HepG2 (cell line): ENCODE results near the gene CES5A. TPM values are rescaled to one million over a fixed set of nuclear protein-coding genes. Genes with fewer than 3 reads are reported as not detected.

Experiments
- ATAC-seq: fragments of 200-7000 bp; cut with Tn5 transposase; 3 replicates; pipeline ENCODE4 v1.9.1; 2020; ENCODE audit warnings: mild to moderate bottlenecking, moderate library complexity
- BruUV-seq: library from RNA; stranded (reverse); fragments of 400-500 nt; replicated peaks from 2 replicates; lab custom pipeline; 2021; lab: Mats Ljungman, UMichigan
- CTCF ChIA-PET: fragments of 300-600 bp; formaldehyde crosslinking; extraction: SDS; loops from one replicate; lab custom pipeline; 2021; ENCODE audit warnings: low total read pairs, inconsistent platforms, low intra/inter-chr PET ratio; lab: Yijun Ruan, JAX
- POLR2A ChIA-PET: fragments of 350-600 bp; sonication (Branson Sonifier 250); formaldehyde crosslinking; loops from one replicate; lab custom pipeline; 2020; ENCODE audit warnings: antibody characterized with exemption, inconsistent platforms; lab: Yijun Ruan, JAX
- DNase-seq: peaks from one replicate; pipeline ENCODE4 v3.0.0-alpha.2; 2015; ENCODE audit warnings: low spot score
- FAIRE-seq: peaks from 3 replicates; lab custom pipeline; 2011; peaks lifted over from hg19 to GRCh38; lab: Jason Lieb, UNC
- H2AFZ ChIP-seq: one replicate; pipeline ENCODE4 v1.6.1; 2011; ENCODE audit warnings: low read length, inconsistent platforms
- H3K27ac ChIP-seq: fragments of 300-600 bp; 3 replicates; pipeline ENCODE4 v1.8.0; 2011; ENCODE audit warnings: mixed run types, mild to moderate bottlenecking, mixed read lengths, low read length, inconsistent platforms; ENCODE audit not compliant: insufficient read depth; ENCODE audit errors: extremely low read length
- H3K27me3 ChIP-seq, 2 experiments: fragments of 200-600 bp in 1 of 2; 2 replicates in 1 of 2; 3 replicates in 1 of 2; pipeline versions ENCODE4 v1.6.0 to v1.8.0; 2011; ENCODE audit warnings: low read length in 2 of 2, mild to moderate bottlenecking in 2 of 2, moderate library complexity in 2 of 2, inconsistent platforms in 1 of 2; ENCODE audit not compliant: insufficient read depth in 2 of 2, control insufficient read depth in 1 of 2
- H3K36me3 ChIP-seq, 2 experiments: fragments of 200-600 bp in 1 of 2; replicated peaks in 1 of 2; 2 replicates in 1 of 2; 3 replicates in 1 of 2; pipeline versions ENCODE4 v1.5.1 to v1.8.0; 2011; ENCODE audit warnings: low read length in 2 of 2, inconsistent platforms in 1 of 2; ENCODE audit not compliant: insufficient read depth in 2 of 2, control insufficient read depth in 1 of 2
- H3K4me1 ChIP-seq: 2 replicates; pipeline ENCODE4 v1.5.1; 2012; ENCODE audit warnings: low read length, inconsistent platforms; ENCODE audit not compliant: insufficient read depth
- H3K4me2 ChIP-seq: 2 replicates; pipeline ENCODE4 v1.6.0; 2011; ENCODE audit warnings: low read depth, low read length, inconsistent platforms
- H3K4me3 ChIP-seq, 3 experiments: fragments of 200-600 bp in 1 of 3; sonication (generic), shearing (Covaris generic) in 1 of 3; replicated peaks in 1 of 3; 2 replicates each; pipeline ENCODE4 v1.5.1; 2011 to 2016; ENCODE audit warnings: low read length in 3 of 3, inconsistent platforms in 2 of 3, low read depth in 2 of 3, mild to moderate bottlenecking in 2 of 3, control low read depth in 1 of 3, mixed read lengths in 1 of 3; ENCODE audit not compliant: insufficient read depth in 1 of 3
- H3K79me2 ChIP-seq: one replicate; pipeline ENCODE4 v1.6.1; 2011; ENCODE audit warnings: low read length, inconsistent platforms; ENCODE audit not compliant: insufficient read depth
- H3K9ac ChIP-seq: 2 replicates; pipeline ENCODE4 v1.6.0; 2011; ENCODE audit warnings: mild to moderate bottlenecking, low read depth, low read length, inconsistent platforms; ENCODE audit not compliant: insufficient read depth
- H3K9me3 ChIP-seq: 2 replicates; pipeline ENCODE4 v1.5.1; 2012; ENCODE audit warnings: mild to moderate bottlenecking, low read length
- H4K20me1 ChIP-seq: 2 replicates; pipeline ENCODE4 v1.6.0; 2011; ENCODE audit warnings: inconsistent platforms, mild to moderate bottlenecking, low read length, moderate library complexity; ENCODE audit not compliant: insufficient read depth
- HOXA7 ChIP-seq: sonication (generic); formaldehyde crosslinking; IDR thresholded peaks from 2 replicates; pipeline ENCODE4 v1.8.1; 2022; ENCODE audit warnings: mild to moderate bottlenecking, missing genetic modification reagents, moderate library complexity
- IRF9 ChIP-seq: sonication (generic); formaldehyde crosslinking; IDR thresholded peaks from 2 replicates; pipeline ENCODE4 v1.8.0; 2022; ENCODE audit warnings: missing genetic modification reagents, mild to moderate bottlenecking, borderline replicate concordance
- MIXL1 ChIP-seq: IDR thresholded peaks from 2 replicates; pipeline ENCODE4 v1.6.1; 2016
- MTA3 ChIP-seq: sonication (generic); formaldehyde crosslinking; IDR thresholded peaks from 2 replicates; pipeline ENCODE4 v1.4.0; 2020; ENCODE audit warnings: missing genetic modification reagents
- NR2C2 ChIP-seq: sonication (generic); formaldehyde crosslinking; IDR thresholded peaks from 2 replicates; pipeline ENCODE4 v1.4.0; 2020; ENCODE audit warnings: missing genetic modification reagents, mild to moderate bottlenecking, moderate library complexity, borderline replicate concordance
- SAFB2 ChIP-seq: sonication (generic); formaldehyde crosslinking; IDR thresholded peaks from 2 replicates; pipeline ENCODE4 v1.5.1; 2020; ENCODE audit warnings: missing genetic modification reagents, low read depth, mild to moderate bottlenecking, borderline replicate concordance
- SIX1 ChIP-seq: sonication (generic); formaldehyde crosslinking; IDR thresholded peaks from 2 replicates; pipeline ENCODE4 v1.4.0; 2020; ENCODE audit warnings: missing genetic modification reagents, borderline replicate concordance
- TARDBP ChIP-seq: sonication (generic); formaldehyde crosslinking; IDR thresholded peaks from 2 replicates; pipeline ENCODE4 v1.8.0; 2022; ENCODE audit warnings: mild to moderate bottlenecking, missing genetic modification reagents
- THYN1 ChIP-seq: sonication (generic); formaldehyde crosslinking; IDR thresholded peaks from 2 replicates; pipeline ENCODE4 v1.8.1; 2023; ENCODE audit warnings: low read depth, mild to moderate bottlenecking, moderate library complexity, missing genetic modification reagents, borderline replicate concordance
- TSC22D2 ChIP-seq: sonication (generic); formaldehyde crosslinking; IDR thresholded peaks from 2 replicates; pipeline ENCODE4 v1.5.1; 2020; ENCODE audit warnings: missing genetic modification reagents, mild to moderate bottlenecking, borderline replicate concordance
- ZNF44 ChIP-seq: sonication (generic); formaldehyde crosslinking; IDR thresholded peaks from 2 replicates; pipeline ENCODE4 v1.5.1; 2020; ENCODE audit warnings: mild to moderate bottlenecking, missing genetic modification reagents
- ZNF550 ChIP-seq: sonication (generic); formaldehyde crosslinking; IDR thresholded peaks from 2 replicates; pipeline ENCODE4 v1.4.0; 2020; ENCODE audit warnings: mild to moderate bottlenecking, missing genetic modification reagents, borderline replicate concordance
- ZNF552 ChIP-seq: sonication (generic); formaldehyde crosslinking; IDR thresholded peaks from 2 replicates; pipeline ENCODE4 v1.9.0; 2022; ENCODE audit warnings: missing genetic modification reagents, mild to moderate bottlenecking, borderline replicate concordance
- ZNF619 ChIP-seq: sonication (generic); formaldehyde crosslinking; IDR thresholded peaks from 2 replicates; pipeline ENCODE4 v1.4.0; 2020; ENCODE audit warnings: mild to moderate bottlenecking, missing genetic modification reagents
- ZNF720 ChIP-seq: sonication (generic); formaldehyde crosslinking; IDR thresholded peaks from 2 replicates; pipeline ENCODE4 v1.4.0; 2020; ENCODE audit warnings: missing genetic modification reagents
- ZNF772 ChIP-seq: sonication (generic); formaldehyde crosslinking; IDR thresholded peaks from 2 replicates; pipeline ENCODE4 v1.5.0; 2020; ENCODE audit warnings: mild to moderate bottlenecking, missing genetic modification reagents
- ZNF773 ChIP-seq: sonication (generic); formaldehyde crosslinking; IDR thresholded peaks from 2 replicates; pipeline ENCODE4 v1.4.0; 2020; ENCODE audit warnings: missing genetic modification reagents, borderline replicate concordance
- WGBS: methylation state at CpG from one replicate; pipeline ENCODE4 v1.1.6; 2017; ENCODE audit warnings: low lambda C conversion rate; 5-methylcytosine and 5-hydroxymethylcytosine counted together
- in situ Hi-C: cut with HindIII; loops from 2 replicates; pipeline ENCODE4 v1.10.0; 2017; ENCODE audit warnings: low pct_unique_long_range_greater_than_20kb; ENCODE audit not compliant: extremely low pct_ligation_motif_present
- intact Hi-C: fragments of 100-400 bp; cut with micrococcal nuclease; formaldehyde crosslinking; loops from one replicate; pipeline ENCODE4 v1.10.0; 2022; ENCODE audit not compliant: unreplicated experiment
- polyA plus RNA-seq, 8 experiments: library from polyadenylated mRNA; depleted of rRNA in 3 of 8; stranded (reverse) in 7 of 8; unstranded in 1 of 8; fragments of >200 nt; fragmentation: Illumina TruSeq in 4 of 8; extraction: Trizol in 4 of 8; gene quantifications; 2 replicates each; pipeline versions ENCODE4 v1.2.1 to v1.2.3, GENCODE V29; 2011 to 2016; ENCODE audit warnings: low read depth in 4 of 8, missing spikeins in 1 of 8, mixed read lengths in 1 of 8; ENCODE audit not compliant: insufficient read depth in 1 of 8
- total RNA-seq, 5 experiments: library from RNA; depleted of rRNA; stranded (reverse); fragments of >200 nt; fragmentation: Illumina TruSeq; extraction: Trizol; gene quantifications; 2 replicates each; pipeline ENCODE4 v1.2.3, GENCODE V29; 2016; ENCODE audit warnings: low read depth in 1 of 5
- TF ChIP-seq, protein P1 (sequence below): sonication (generic); formaldehyde crosslinking; IDR thresholded peaks from 2 replicates; pipeline ENCODE4 v1.5.0; 2020; ENCODE audit warnings: missing genetic modification reagents, mild to moderate bottlenecking, borderline replicate concordance
- TF ChIP-seq, protein P2 (sequence below): sonication (generic); formaldehyde crosslinking; IDR thresholded peaks from 2 replicates; pipeline ENCODE4 v1.8.1; 2023; ENCODE audit warnings: missing genetic modification reagents, mild to moderate bottlenecking, borderline replicate concordance
- TF ChIP-seq, protein P3 (sequence below): sonication (generic); formaldehyde crosslinking; IDR thresholded peaks from 2 replicates; pipeline ENCODE4 v1.4.0; 2020; ENCODE audit warnings: mild to moderate bottlenecking, missing genetic modification reagents

The CES5A gene
- total and polyA plus RNA-seq, 2 of the 13 experiments (the other 11 are each of a cell fraction or from before 2014, with no cell fraction given): not detected

- TF ChIP-seq, protein P1, sequence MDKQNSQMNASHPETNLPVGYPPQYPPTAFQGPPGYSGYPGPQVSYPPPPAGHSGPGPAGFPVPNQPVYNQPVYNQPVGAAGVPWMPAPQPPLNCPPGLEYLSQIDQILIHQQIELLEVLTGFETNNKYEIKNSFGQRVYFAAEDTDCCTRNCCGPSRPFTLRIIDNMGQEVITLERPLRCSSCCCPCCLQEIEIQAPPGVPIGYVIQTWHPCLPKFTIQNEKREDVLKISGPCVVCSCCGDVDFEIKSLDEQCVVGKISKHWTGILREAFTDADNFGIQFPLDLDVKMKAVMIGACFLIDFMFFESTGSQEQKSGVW (CRISPR knock-in tag): no peak
These were observed 14.3 kb upstream of the CES5A start (continued) for GRCh38 chr16:55889518-55889917.

- no peak overlapping the region for H3K9ac ChIP-seq
- FAIRE-seq (no peak), DNase-seq (no peak), ATAC-seq (no peak)
- no peak overlapping the region for H3K4me3 ChIP-seq
- H3K9me3 ChIP-seq: peaks cover 17% of the 10 kb centered on the region
- H4K20me1 ChIP-seq: no peaks in the 10 kb centered on the region
- ChIA-PET CTCF (no interaction called here), POLR2A (no interaction called here)
- no peaks in the 10 kb centered on the region for H3K4me1 ChIP-seq
- intact Hi-C loops (no loop called here), in situ Hi-C loops (no loop called here)
- no TSS peak for BruUV-seq
- TF ChIP-seq THYN1 (CRISPR knock-in tag): no peak
- TF ChIP-seq SAFB2 (CRISPR knock-in tag): no peak
- no peak for TF ChIP-seq ZNF619 (CRISPR knock-in tag)
- no peak for TF ChIP-seq ZNF550 (CRISPR knock-in tag)
- TF ChIP-seq ZNF720 (CRISPR knock-in tag): no peak
- no peak for TF ChIP-seq MIXL1 (CRISPR knock-in tag)
- no peak for TF ChIP-seq IRF9 (CRISPR knock-in tag)
- TF ChIP-seq TARDBP (CRISPR knock-in tag): no peak
- TF ChIP-seq, protein P2, sequence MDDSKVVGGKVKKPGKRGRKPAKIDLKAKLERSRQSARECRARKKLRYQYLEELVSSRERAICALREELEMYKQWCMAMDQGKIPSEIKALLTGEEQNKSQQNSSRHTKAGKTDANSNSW (CRISPR knock-in tag): no peak
- no peak for TF ChIP-seq NR2C2 (CRISPR knock-in tag)
- no peak for TF ChIP-seq MTA3
- no peak for TF ChIP-seq ZNF552 (CRISPR knock-in tag)
- TF ChIP-seq TSC22D2 (CRISPR knock-in tag): no peak
- TF ChIP-seq ZNF772 (CRISPR knock-in tag): no peak
- TF ChIP-seq SIX1 (CRISPR knock-in tag): no peak
- TF ChIP-seq ZNF44 (CRISPR knock-in tag): no peak
- no peak for TF ChIP-seq ZNF773 (CRISPR knock-in tag)
- TF ChIP-seq, protein P3, sequence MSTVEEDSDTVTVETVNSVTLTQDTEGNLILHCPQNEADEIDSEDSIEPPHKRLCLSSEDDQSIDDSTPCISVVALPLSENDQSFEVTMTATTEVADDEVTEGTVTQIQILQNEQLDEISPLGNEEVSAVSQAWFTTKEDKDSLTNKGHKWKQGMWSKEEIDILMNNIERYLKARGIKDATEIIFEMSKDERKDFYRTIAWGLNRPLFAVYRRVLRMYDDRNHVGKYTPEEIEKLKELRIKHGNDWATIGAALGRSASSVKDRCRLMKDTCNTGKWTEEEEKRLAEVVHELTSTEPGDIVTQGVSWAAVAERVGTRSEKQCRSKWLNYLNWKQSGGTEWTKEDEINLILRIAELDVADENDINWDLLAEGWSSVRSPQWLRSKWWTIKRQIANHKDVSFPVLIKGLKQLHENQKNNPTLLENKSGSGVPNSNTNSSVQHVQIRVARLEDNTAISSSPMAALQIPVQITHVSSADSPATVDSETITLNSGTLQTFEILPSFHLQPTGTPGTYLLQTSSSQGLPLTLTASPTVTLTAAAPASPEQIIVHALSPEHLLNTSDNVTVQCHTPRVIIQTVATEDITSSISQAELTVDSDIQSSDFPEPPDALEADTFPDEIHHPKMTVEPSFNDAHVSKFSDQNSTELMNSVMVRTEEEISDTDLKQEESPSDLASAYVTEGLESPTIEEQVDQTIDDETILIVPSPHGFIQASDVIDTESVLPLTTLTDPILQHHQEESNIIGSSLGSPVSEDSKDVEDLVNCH (CRISPR knock-in tag): no peak
- TF ChIP-seq HOXA7 (CRISPR knock-in tag): no peak
- no peaks in the 10 kb centered on the region for H3K79me2 ChIP-seq
- no peak overlapping the region for H3K27ac ChIP-seq
- H3K4me2 ChIP-seq: no peak overlapping the region
- 0% methylated on average over 2 of the region's 2 CpGs for WGBS
- H3K27me3 ChIP-seq: no peaks in the 10 kb centered on the region
- H2AFZ ChIP-seq: no peak overlapping the region
- H3K36me3 ChIP-seq: no peaks in the 10 kb centered on the region
These were observed 13.4 kb upstream of the CES5A start for GRCh38 chr16:55888546-55888945.
